KMS-11 (cell line): ENCODE measurements around the gene GAA.

Experiments used
- H2AFZ ChIP-seq: fragments of 200-600 bp; sonication (generic); 2 replicates; pipeline ENCODE4 v1.6.1; 2016; ENCODE audit warnings: antibody characterized with exemption, mixed run types, low read depth
- H3K27ac ChIP-seq: fragments of 200-600 bp; sonication (generic); 2 replicates; pipeline ENCODE4 v1.6.1; 2016; ENCODE audit warnings: mild to moderate bottlenecking, mixed run types
- H3K27me3 ChIP-seq: fragments of 200-600 bp; sonication (generic); 2 replicates; pipeline ENCODE4 v1.6.1; 2017; ENCODE audit warnings: mild to moderate bottlenecking, low read depth, mixed run types, moderate library complexity; ENCODE audit not compliant: insufficient read depth
- H3K36me3 ChIP-seq: fragments of 200-600 bp; sonication (generic); 2 replicates; pipeline ENCODE4 v1.6.1; 2017; ENCODE audit warnings: mild to moderate bottlenecking, mixed run types; ENCODE audit not compliant: insufficient read depth
- H3K4me1 ChIP-seq: fragments of 200-600 bp; sonication (generic); 2 replicates; pipeline ENCODE4 v1.6.1; 2016; ENCODE audit warnings: mild to moderate bottlenecking, low read depth, mixed run types; ENCODE audit not compliant: poor library complexity, severe bottlenecking
- H3K4me2 ChIP-seq: fragments of 200-600 bp; sonication (generic); 2 replicates; pipeline ENCODE4 v1.7.0; 2016; ENCODE audit warnings: mild to moderate bottlenecking, mixed run types
- H3K4me3 ChIP-seq: fragments of 200-600 bp; sonication (generic); IDR thresholded peaks from 2 replicates; pipeline ENCODE4 v1.6.1; 2017; ENCODE audit warnings: low read depth, low read length, mixed read lengths; ENCODE audit not compliant: insufficient read depth
- H3K79me2 ChIP-seq: fragments of 200-600 bp; sonication (generic); 2 replicates; pipeline ENCODE4 v1.6.1; 2016; ENCODE audit warnings: low read depth, mixed run types; ENCODE audit not compliant: insufficient read depth
- H3K9ac ChIP-seq: fragments of 200-600 bp; sonication (generic); 2 replicates; pipeline ENCODE4 v1.6.1; 2016; ENCODE audit warnings: mild to moderate bottlenecking, mixed run types
- H4K20me1 ChIP-seq: fragments of 200-600 bp; sonication (generic); 2 replicates; pipeline ENCODE4 v1.6.1; 2016; ENCODE audit warnings: mild to moderate bottlenecking, mixed run types; ENCODE audit not compliant: insufficient read depth
- CTCF ChIP-seq: fragments of 200-600 bp; sonication (generic); conservative IDR thresholded peaks from 2 replicates; pipeline ENCODE4 v1.6.1; 2017; ENCODE audit warnings: low read depth, mild to moderate bottlenecking, antibody characterized with exemption, low read length, moderate library complexity, mixed read lengths

GAA gene

GRCh38 chr17:80137131-80137530, 35.8 kb downstream of the GAA start:
- Histone ChIP-seq H4K20me1 (no peaks in the 10 kb centered on the region), H3K4me1 (no peaks in the 10 kb centered on the region), H3K27me3 (no peaks in the 10 kb centered on the region), H2AFZ (no peak overlapping the region), H3K4me3 (no peak overlapping the region), H3K27ac (no peak overlapping the region), H3K9ac (no peak overlapping the region), H3K79me2 (peaks cover 6% of the 10 kb centered on the region; the same call in 1 of the 2 replicates), H3K36me3 (peaks cover 41% of the 10 kb centered on the region; the same call in 1 of the 2 replicates), H3K4me2 (no peak overlapping the region)
- TF ChIP-seq CTCF = no peak

- no peaks in the 10 kb centered on the region for H3K27me3 ChIP-seq
- no peak overlapping the region for H3K9ac ChIP-seq
- H4K20me1 ChIP-seq = no peaks in the 10 kb centered on the region; the same call in 1 of the 2 replicates
- H2AFZ ChIP-seq = no peak overlapping the region
- TF ChIP-seq CTCF = no peak
- peaks cover 24% of the 10 kb centered on the region for H3K79me2 ChIP-seq
- no peaks in the 10 kb centered on the region for H3K4me1 ChIP-seq
- H3K27ac ChIP-seq = no peak overlapping the region
- no peak overlapping the region for H3K4me2 ChIP-seq
- no peak overlapping the region for H3K4me3 ChIP-seq
- peaks cover 56% of the 10 kb centered on the region; the same call in 1 of the 2 replicates for H3K36me3 ChIP-seq
Measured at GRCh38 chr17:80138856-80139426, 37.6 kb downstream of the GAA start.

- H3K79me2 ChIP-seq = peaks cover 51% of the 10 kb centered on the region
- H3K27me3 ChIP-seq = no peaks in the 10 kb centered on the region
- H3K4me3 ChIP-seq = no peak overlapping the region
- H3K36me3 ChIP-seq = peaks cover 48% of the 10 kb centered on the region; the same call in 1 of the 2 replicates
- H3K4me1 ChIP-seq = peaks cover 13% of the 10 kb centered on the region
- H2AFZ ChIP-seq = no peak overlapping the region
- TF ChIP-seq CTCF = no peak
- no peak overlapping the region for H3K9ac ChIP-seq
- H3K27ac ChIP-seq = no peak overlapping the region
- H3K4me2 ChIP-seq = no peak overlapping the region
- peaks cover 13% of the 10 kb centered on the region for H4K20me1 ChIP-seq
Measured at GRCh38 chr17:80141463-80142165, 40.2 kb downstream of the GAA start.

GRCh38 chr17:80142929-80143328, 41.5 kb downstream of the GAA start:
- TF ChIP-seq CTCF = no peak
- H3K9ac ChIP-seq = no peak overlapping the region
- H2AFZ ChIP-seq = no peak overlapping the region
- peaks cover 13% of the 10 kb centered on the region for H3K4me1 ChIP-seq
- H3K79me2 ChIP-seq = peaks cover 57% of the 10 kb centered on the region
- no peak overlapping the region for H3K4me2 ChIP-seq
- H3K27me3 ChIP-seq = no peaks in the 10 kb centered on the region
- peaks cover 13% of the 10 kb centered on the region for H4K20me1 ChIP-seq
- no peak overlapping the region for H3K4me3 ChIP-seq
- no peak overlapping the region for H3K27ac ChIP-seq
- H3K36me3 ChIP-seq = peaks cover 45% of the 10 kb centered on the region; the same call in 1 of the 2 replicates
